Smooth muscle cell of the pulmonary artery (primary cell): Measurements from ENCODE around the gene C14orf119. TPM values are rescaled to one million over a fixed set of nuclear protein-coding genes. Genes with fewer than 3 reads are reported as not detected.

ENCODE experiments used
- total RNA-seq: library from RNA; depleted of rRNA; stranded (reverse); fragments of >200 nt; gene quantifications from 2 replicates; pipeline ENCODE4 v1.2.3, GENCODE V29; 2014

The C14orf119 gene
- total RNA-seq = 58.3 and 60.9 TPM in 2 replicates

GRCh38 chr14:23095196-23096108, at the start of gene C14orf119:
TSS of gene C14orf119 (plus strand) at chr14:23095505. CDS start at chr14:23097659, 2,154 bp downstream.

GRCh38 chr14:23056956-23057756, 38.1 kb upstream of the C14orf119 start, which contains the start of gene CDH24:
TSS of gene CDH24 (minus strand) at chr14:23057520. CDS start at chr14:23055733, 1,787 bp downstream.

GRCh38 chr14:23094666-23095195, 574 bp upstream of the C14orf119 start, which contains the start of gene ACIN1:
TSS of gene ACIN1 (minus strand) at chr14:23095136. CDS start at chr14:23095112, 24 bp downstream.

GRCh38 chr14:23104591-23105347, 9.5 kb downstream of the C14orf119 start, which contains the start of gene CIROP:
TSS of gene CIROP (minus strand) at chr14:23104989. CDS start at chr14:23104920, 69 bp downstream.

GRCh38 chr14:23118506-23119362, 23.4 kb downstream of the C14orf119 start, which contains the start of gene CEBPE:
TSS of gene CEBPE (minus strand) at chr14:23119255. CDS start at chr14:23119091, 164 bp downstream.

Other genes starting within 250 kb of the C14orf119 start
- gene LRP10, start 223.8 kb upstream of the C14orf119 start, total RNA-seq = 262 and 319 TPM in 2 replicates
- 0.07 and 0.13 TPM in 2 replicates for gene REM2, start 212.3 kb upstream of the C14orf119 start, total RNA-seq
- gene RBM23, start 176.4 kb upstream of the C14orf119 start, total RNA-seq = 47.0 and 52.3 TPM in 2 replicates
- gene PRMT5, start 166.1 kb upstream of the C14orf119 start, total RNA-seq = 47.2 and 51.7 TPM in 2 replicates
- gene HAUS4, start 138.4 kb upstream of the C14orf119 start, total RNA-seq = 22.2 and 30.2 TPM in 2 replicates
- gene AJUBA, start 113.0 kb upstream of the C14orf119 start, total RNA-seq = 43.2 and 61.2 TPM in 2 replicates
- gene C14orf93, start 85.4 kb upstream of the C14orf119 start, total RNA-seq = 10.2 and 12.7 TPM in 2 replicates
- gene PSMB5, start 60.6 kb upstream of the C14orf119 start, total RNA-seq = 174 and 207 TPM in 2 replicates
- gene PSMB11, start 53.3 kb upstream of the C14orf119 start, total RNA-seq = not detected in 2 replicates
- gene CDH24, start 38.0 kb upstream of the C14orf119 start, total RNA-seq = 5.0 and 5.1 TPM in 2 replicates
- gene ACIN1, start 369 bp upstream of the C14orf119 start, total RNA-seq = 67.6 and 71.1 TPM in 2 replicates
- gene CIROP, start 9.5 kb downstream of the C14orf119 start, total RNA-seq = 0.13 TPM in 1 of 2 replicates, not detected in the other
- gene CEBPE, start 23.8 kb downstream of the C14orf119 start, total RNA-seq = not detected in 2 replicates
- 8.0 and 8.6 TPM in 2 replicates for gene SLC7A8, start 88.2 kb downstream of the C14orf119 start, total RNA-seq
- not detected in 2 replicates for gene RNF212B, start 142.4 kb downstream of the C14orf119 start, total RNA-seq
- gene HOMEZ, start 190.6 kb downstream of the C14orf119 start, total RNA-seq = 4.2 and 6.4 TPM in 2 replicates
- 3.9 and 5.0 TPM in 2 replicates for gene PPP1R3E, start 207.4 kb downstream of the C14orf119 start, total RNA-seq
- gene BCL2L2, start 211.3 kb downstream of the C14orf119 start, total RNA-seq = 31.4 and 31.5 TPM in 2 replicates
- gene PABPN1, start 226.0 kb downstream of the C14orf119 start, total RNA-seq = 59.7 and 77.2 TPM in 2 replicates